HG03280 (cell line): Measurements from ENCODE around the gene SNTA1.
"Not testable (repeated sequence)": the region's sequence is repeated elsewhere in the genome, so short reads cannot be mapped to it uniquely, and the experiment has no call there.

Experiments
- ATAC-seq: cut with Tn5 transposase; IDR thresholded peaks from one replicate; pipeline ENCODE4 v1.9.1; 2021; ENCODE audit warnings: mild to moderate bottlenecking, moderate library complexity; ENCODE audit not compliant: unreplicated experiment

SNTA1 gene

GRCh38 chr20:33443512-33444239, at the start of gene SNTA1:
Gene SNTA1, minus strand, starts transcription at chr20:33443763. Its CDS starts 143 bp downstream, at chr20:33443620.
- ATAC-seq, result peak; percentile 78

GRCh38 chr20:33490934-33491656, 47.5 kb upstream of the SNTA1 start:
- no peak for ATAC-seq

- peak; percentile 57 for ATAC-seq
Measured at GRCh38 chr20:33490023-33490933, 46.7 kb upstream of the SNTA1 start, which contains the start of gene CBFA2T2. Gene CBFA2T2, plus strand, starts transcription at chr20:33490096. Its CDS starts 172 bp downstream, at chr20:33490268.

GRCh38 chr20:33489495-33490022, 46.0 kb upstream of the SNTA1 start:
- peak; percentile 95 for ATAC-seq

- ATAC-seq, result not testable (repeated sequence)
Measured at GRCh38 chr20:33488661-33489494, 45.3 kb upstream of the SNTA1 start.

DNA sequence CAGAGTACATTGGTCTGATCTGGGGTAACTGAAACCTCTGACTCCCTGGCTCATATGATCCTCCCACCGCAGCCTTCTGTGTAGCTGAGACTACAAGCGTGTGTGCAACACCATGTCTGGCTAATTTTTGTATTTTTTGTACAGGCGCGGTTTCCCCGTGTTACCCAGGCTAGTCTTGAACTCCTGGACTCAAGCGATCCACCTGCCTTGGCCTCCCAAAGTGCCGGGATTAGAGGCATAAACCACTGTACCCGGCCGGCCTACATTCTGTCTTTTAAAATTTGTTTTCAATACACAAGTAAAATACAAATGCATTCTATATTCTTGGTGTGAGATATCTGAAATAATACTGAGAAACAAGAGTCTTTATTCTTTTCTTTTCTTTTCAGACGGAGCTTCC, 44.6 kb upstream of the SNTA1 start:
- ATAC-seq, result no peak

GRCh38 chr20:33483186-33483585, 39.6 kb upstream of the SNTA1 start:
- not testable (repeated sequence) for ATAC-seq

- ATAC-seq, result no peak
Measured at GRCh38 chr20:33482581-33482980, 39.0 kb upstream of the SNTA1 start.

DNA sequence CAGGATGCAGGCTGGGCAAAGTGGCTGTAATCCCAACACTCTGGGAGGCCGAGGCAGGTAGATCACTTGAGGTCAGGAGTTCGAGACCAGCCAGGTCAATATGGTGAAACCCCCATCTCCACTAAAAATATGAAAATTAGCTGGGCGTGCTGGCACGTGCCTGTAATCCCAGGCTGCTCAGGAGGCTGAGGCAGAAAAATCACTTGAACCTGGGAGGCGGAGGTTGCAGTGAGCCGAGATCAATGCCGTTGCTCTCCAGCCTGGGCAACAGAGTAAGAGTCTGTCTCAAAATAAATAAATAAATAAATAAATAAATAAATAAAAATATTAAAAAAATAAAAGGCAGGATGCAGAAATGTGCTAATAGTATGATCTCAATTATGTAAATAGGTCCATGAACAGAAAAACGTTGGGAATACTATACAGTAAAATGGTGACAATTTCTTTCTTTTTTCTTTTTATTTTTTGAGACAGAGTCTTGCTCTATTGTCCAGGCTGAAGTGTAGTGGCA, 37.9 kb upstream of the SNTA1 start:
- ATAC-seq, result no peak

GRCh38 chr20:33480048-33480447, 36.5 kb upstream of the SNTA1 start:
- ATAC-seq, result no peak

DNA sequence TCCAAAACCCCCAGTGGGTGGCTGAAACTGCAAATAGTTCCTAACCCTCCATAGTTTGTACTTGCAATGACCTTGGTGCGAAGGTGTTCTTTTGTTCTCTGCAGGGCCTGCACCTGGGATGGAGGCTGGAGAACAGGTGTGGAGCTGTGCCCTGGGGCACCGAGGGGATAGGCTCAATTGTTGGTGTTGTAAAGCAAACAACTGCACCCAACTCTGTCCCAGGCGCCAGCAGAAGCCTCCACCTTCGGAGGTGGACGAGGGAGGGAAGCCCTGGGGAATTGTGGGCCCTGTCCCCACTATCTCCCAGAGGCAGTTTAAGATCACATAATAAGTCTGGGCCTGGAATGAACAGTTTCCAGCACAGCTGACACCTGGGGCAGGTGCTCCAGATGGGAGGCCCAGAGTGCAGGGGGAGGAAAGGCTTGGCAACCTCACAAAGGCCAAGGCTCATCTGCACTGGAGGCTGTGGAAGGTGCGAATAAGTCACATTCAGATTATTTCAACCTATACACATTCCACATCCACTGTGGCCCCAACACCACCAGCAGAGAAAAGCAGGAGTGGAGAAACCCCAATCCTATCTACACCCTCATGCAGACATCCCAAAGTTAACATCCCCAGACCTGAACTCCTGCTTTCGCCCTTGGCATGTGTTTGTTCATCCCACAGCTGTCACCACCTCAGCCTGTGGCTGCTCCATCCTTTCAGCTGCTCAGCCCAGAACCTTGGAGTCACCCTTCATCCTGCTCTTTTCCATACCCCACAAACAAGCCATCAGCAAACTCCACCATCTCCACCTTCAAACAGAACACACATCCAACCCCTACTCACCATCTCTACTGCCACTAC, 34.0 kb upstream of the SNTA1 start:
- ATAC-seq, result no peak

DNA sequence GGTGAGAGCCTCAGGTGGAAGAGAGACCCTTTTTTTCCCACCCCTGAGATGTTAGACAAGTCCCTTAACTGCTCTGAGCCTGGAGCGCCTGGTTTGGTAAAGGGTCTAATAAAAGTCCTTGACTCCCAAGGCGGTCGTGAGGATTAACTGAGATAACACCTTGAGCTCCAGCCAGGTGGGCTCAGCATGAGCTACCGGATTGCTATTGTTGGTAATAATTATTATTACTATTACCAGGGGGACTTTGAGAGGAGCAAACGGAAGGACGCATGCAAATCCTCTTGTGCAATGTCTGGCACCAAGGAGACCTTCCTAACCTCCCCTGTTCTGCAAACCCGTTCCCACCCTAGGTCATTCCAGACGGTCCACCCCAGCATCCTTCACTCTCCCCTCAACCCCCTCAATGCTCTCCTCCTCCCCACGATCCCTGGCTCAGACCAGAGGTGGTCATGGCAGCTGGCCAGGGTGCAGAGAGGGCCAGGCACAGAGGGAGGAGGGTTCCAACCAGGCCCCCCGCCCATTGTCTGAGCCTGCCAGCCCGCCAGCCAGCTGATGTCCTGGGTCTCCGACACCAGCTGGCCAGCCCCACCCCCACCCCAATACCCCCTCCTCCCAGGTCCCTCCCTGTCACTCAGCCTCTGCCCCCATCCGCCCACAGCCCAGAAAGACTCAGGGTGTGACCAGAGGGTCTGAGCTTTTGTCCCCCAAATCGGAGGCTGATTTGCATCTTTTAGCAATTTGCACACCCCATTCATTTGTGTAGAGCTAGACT, 32.0 kb upstream of the SNTA1 start:
- no peak for ATAC-seq

DNA sequence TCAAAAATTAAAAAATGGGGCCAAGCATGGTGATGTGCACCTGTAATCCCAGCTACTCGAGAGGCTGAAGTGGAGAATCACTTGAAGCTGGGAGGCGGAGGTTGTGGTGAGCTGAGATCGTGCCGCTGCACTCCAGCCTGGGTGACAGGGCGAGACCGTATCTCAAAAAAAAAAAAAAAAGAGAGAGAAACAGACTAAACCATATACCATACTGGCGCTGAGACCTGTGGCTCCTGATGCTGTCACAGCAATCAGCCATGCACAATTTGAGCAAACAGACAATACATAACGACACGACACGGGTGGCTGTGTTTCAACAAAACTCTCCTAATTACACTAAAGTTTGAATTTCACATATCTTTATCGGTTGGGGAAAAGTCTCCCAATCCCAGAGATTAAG, 31.4 kb upstream of the SNTA1 start:
- no peak for ATAC-seq

- ATAC-seq, result no peak
Measured at GRCh38 chr20:33474097-33474873, 30.7 kb upstream of the SNTA1 start.

DNA sequence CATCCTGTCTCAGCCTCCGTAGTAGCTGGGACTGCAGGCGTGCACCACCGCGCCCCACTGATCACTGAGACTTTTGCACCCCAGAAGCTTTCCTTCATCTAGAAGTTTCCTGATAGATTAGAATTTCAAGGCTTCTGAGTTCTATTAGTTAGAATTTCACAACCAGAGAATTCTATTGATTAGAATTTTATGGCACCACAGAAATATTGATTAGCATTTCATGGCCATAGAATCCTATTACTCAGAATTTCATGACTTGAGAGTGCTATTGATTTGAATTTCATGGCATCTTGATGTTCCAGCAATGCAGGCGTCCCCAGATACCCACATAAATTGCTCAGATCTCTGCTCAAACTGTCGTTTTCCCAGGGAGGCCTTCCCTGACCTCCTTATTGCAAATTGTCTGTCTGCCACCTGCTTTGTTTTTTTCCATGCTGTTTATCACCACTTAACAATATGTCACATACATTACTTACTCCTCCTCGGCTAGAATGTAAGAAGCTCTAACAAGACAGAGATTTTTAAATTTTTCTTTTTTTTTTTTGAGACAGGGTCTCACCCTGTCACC, 29.4 kb upstream of the SNTA1 start:
- ATAC-seq, result no peak

- no peak for ATAC-seq
Measured at GRCh38 chr20:33470866-33471265, 27.3 kb upstream of the SNTA1 start.

GRCh38 chr20:33470457-33470856, 26.9 kb upstream of the SNTA1 start:
- no peak for ATAC-seq
